Activated T-cell treated with anti-CD3 and anti-CD28 coated beads, Interleukin-2, amount 50 U/mL, for 48 hours (primary cell): ENCODE data around the gene HSPA9.

Experiments
- DNase-seq, 2 experiments: peaks; one replicate each; pipeline ENCODE4 v3.0.0-alpha.2; 2020

Gene HSPA9

GRCh38 chr5:138594305-138595058 is 19.3 kb upstream of the HSPA9 start:
- DNase-seq: no peak

- no peak for DNase-seq
Observed at GRCh38 chr5:138588013-138588788, 13.0 kb upstream of the HSPA9 start.

- no peak for DNase-seq
Observed at GRCh38 chr5:138585157-138585556, 10.0 kb upstream of the HSPA9 start.

GRCh38 chr5:138583984-138584637 is 8.9 kb upstream of the HSPA9 start:
- DNase-seq: no peak

GRCh38 chr5:138582959-138583358 is 7.8 kb upstream of the HSPA9 start:
- no peak for DNase-seq

GRCh38 chr5:138580777-138581176 is 5.6 kb upstream of the HSPA9 start:
- DNase-seq: no peak

GRCh38 chr5:138580001-138580400 is 4.8 kb upstream of the HSPA9 start:
- DNase-seq: no peak

- no peak for DNase-seq
Observed at GRCh38 chr5:138579517-138579863, 4.3 kb upstream of the HSPA9 start.

- no peak for DNase-seq
Observed at GRCh38 chr5:138577452-138577851, 2.3 kb upstream of the HSPA9 start.

- DNase-seq: no peak
Observed at GRCh38 chr5:138574744-138575193, 432 bp downstream of the HSPA9 start.

- DNase-seq: no peak
Observed at GRCh38 chr5:138573949-138574670, 1.1 kb downstream of the HSPA9 start.

GRCh38 chr5:138573223-138573622 is 2.0 kb downstream of the HSPA9 start:
- DNase-seq: no peak

- DNase-seq: no peak
Observed at GRCh38 chr5:138570871-138571270, 4.3 kb downstream of the HSPA9 start.

GRCh38 chr5:138569782-138570181 is 5.4 kb downstream of the HSPA9 start:
- no peak for DNase-seq

- no peak for DNase-seq
Observed at GRCh38 chr5:138568061-138568824, 7.0 kb downstream of the HSPA9 start.

GRCh38 chr5:138566792-138567191 is 8.4 kb downstream of the HSPA9 start:
- DNase-seq: no peak

- DNase-seq: no peak
Observed at GRCh38 chr5:138565100-138565821, 9.9 kb downstream of the HSPA9 start.

GRCh38 chr5:138564242-138564641 is 11.0 kb downstream of the HSPA9 start:
- DNase-seq: no peak

GRCh38 chr5:138563340-138564118 is 11.7 kb downstream of the HSPA9 start:
- no peak for DNase-seq

- DNase-seq: no peak
Observed at GRCh38 chr5:138560971-138561370, 14.2 kb downstream of the HSPA9 start.

- no peak for DNase-seq
Observed at GRCh38 chr5:138559937-138560336, 15.3 kb downstream of the HSPA9 start.
